Panc1 (cell line): Measurements from ENCODE around the gene SCN3B. TPM values are rescaled to one million over a fixed set of nuclear protein-coding genes. Genes with fewer than 3 reads are reported as not detected.

ENCODE experiments used
- ATAC-seq: fragments of 200-7000 bp; cut with Tn5 transposase; 2 replicates; pipeline ENCODE4 v1.9.1; 2020; ENCODE audit warnings: mild to moderate bottlenecking, moderate library complexity
- BruUV-seq: library from RNA; stranded (reverse); fragments of 400-500 nt; replicated peaks from 2 replicates; lab custom pipeline; 2021; lab: Mats Ljungman, UMichigan
- CTCF ChIA-PET: fragments of 300-600 bp; sonication (Branson Sonifier 250); formaldehyde crosslinking; loops from one replicate; lab custom pipeline; 2022; ENCODE audit warnings: antibody characterized with exemption; lab: Charles Lee
- POLR2A ChIA-PET: fragments of 300-600 bp; sonication (Branson Sonifier 250); formaldehyde crosslinking; loops from one replicate; lab custom pipeline; 2022; ENCODE audit warnings: antibody characterized with exemption; lab: Charles Lee
- DNase-seq: peaks from one replicate; pipeline ENCODE4 v3.0.0-alpha.2; 2010; ENCODE audit warnings: low read depth, low spot score
- H3K27ac ChIP-seq: 2 replicates; pipeline ENCODE4 v1.5.1; 2011; ENCODE audit warnings: mild to moderate bottlenecking, low read length, inconsistent platforms
- H3K27me3 ChIP-seq: fragments of 200-500 bp; sonication (Bioruptor generic); 2 replicates; pipeline ENCODE4 v1.6.0; 2014; ENCODE audit warnings: low read length, inconsistent platforms; ENCODE audit not compliant: control insufficient read depth, insufficient read depth
- H3K36me3 ChIP-seq: fragments of 200-500 bp; sonication (Bioruptor generic); 2 replicates; pipeline ENCODE4 v1.5.1; 2014; ENCODE audit warnings: inconsistent platforms, mild to moderate bottlenecking, low read length, moderate library complexity; ENCODE audit not compliant: control insufficient read depth, insufficient read depth
- H3K4me1 ChIP-seq: 2 replicates; pipeline ENCODE4 v1.5.1; 2011; ENCODE audit warnings: inconsistent platforms, mild to moderate bottlenecking, low read length, moderate library complexity; ENCODE audit not compliant: control insufficient read depth, insufficient read depth
- H3K4me3 ChIP-seq, 2 experiments: 2 replicates each; pipeline ENCODE4 v1.5.1; 2011 to 2012; ENCODE audit warnings: low read depth in 2 of 2, low read length in 2 of 2, mild to moderate bottlenecking in 2 of 2, inconsistent platforms in 1 of 2, moderate library complexity in 1 of 2
- H3K9me3 ChIP-seq: fragments of 200-500 bp; sonication (Bioruptor generic); 2 replicates; pipeline ENCODE4 v1.5.1; 2014; ENCODE audit warnings: low read depth, mild to moderate bottlenecking, inconsistent platforms, low read length, moderate library complexity; ENCODE audit not compliant: control insufficient read depth, insufficient read depth
- CTCF ChIP-seq: fragments of 450-650 bp; IDR thresholded peaks from 2 replicates; pipeline ENCODE4 v1.5.1; 2017; ENCODE audit warnings: mild to moderate bottlenecking
- POLR2AphosphoS5 ChIP-seq: IDR thresholded peaks from 2 replicates; pipeline ENCODE4 v1.6.1; 2012; ENCODE audit warnings: mild to moderate bottlenecking, low read depth, low read length, moderate library complexity
- REST ChIP-seq, 2 experiments: IDR thresholded peaks; 2 replicates each; pipeline ENCODE4 v1.6.1; 2011 to 2012; ENCODE audit warnings: low read depth in 2 of 2, control low read depth in 1 of 2, low read length in 1 of 2, mild to moderate bottlenecking in 1 of 2, moderate library complexity in 1 of 2; ENCODE audit not compliant: insufficient read depth in 1 of 2
- SIN3A ChIP-seq: IDR thresholded peaks from 2 replicates; pipeline ENCODE4 v1.6.1; 2012; ENCODE audit warnings: low read depth, mild to moderate bottlenecking, low read length, moderate library complexity, borderline replicate concordance; ENCODE audit not compliant: insufficient read depth
- TCF7L2 ChIP-seq: IDR thresholded peaks from 2 replicates; pipeline ENCODE4 v1.6.1; 2011; ENCODE audit warnings: mild to moderate bottlenecking, low read depth, low read length, inconsistent platforms
- in situ Hi-C: cut with HindIII; loops from 2 replicates; pipeline ENCODE4 v1.10.0; 2016; ENCODE audit warnings: low sequenced_read_pairs, low pct_unique_long_range_greater_than_20kb
- intact Hi-C: fragments of 100-400 bp; cut with micrococcal nuclease; formaldehyde crosslinking; loops from one replicate; pipeline ENCODE4 v1.10.0; 2022; ENCODE audit not compliant: unreplicated experiment
- total RNA-seq: library from RNA; stranded (reverse); gene quantifications from one replicate; pipeline ENCODE4 v1.2.1, GENCODE V29; 2021; ENCODE audit not compliant: unreplicated experiment

Gene SCN3B
- total RNA-seq, 1 experiment from 2014 or later = 0.10 TPM

- no peak for TF ChIP-seq TCF7L2
- TF ChIP-seq REST (IDR thresholded peaks at IDR 0.05; ENCODE audit: insufficient read depth in 1 of 2, low read depth in 2 of 2, low read length in 1 of 2) = no peak
- no peak for TF ChIP-seq SIN3A
- no peak for TF ChIP-seq CTCF
- no peak for TF ChIP-seq POLR2AphosphoS5
- 0 out of 2 replicates have a peak, but pooled peaks cover 3% of the 10 kb centered on the region for H3K27me3 ChIP-seq
- no peaks in the 10 kb centered on the region for H3K4me1 ChIP-seq
- H3K4me3 ChIP-seq = no peak overlapping the region
- POLR2A ChIA-PET = no interaction called here
- BruUV-seq = no TSS peak
- CTCF ChIA-PET = interaction anchor here (0.5 kb wide), 1 partner anchor 109 kb away, joined by 3 read pairs; no protein-coding TSS in a partner anchor
- DNase-seq (no peak), ATAC-seq (0 out of 2 replicates have a peak, but pooled peaks have one; percentile 54)
- no peaks in the 10 kb centered on the region for H3K36me3 ChIP-seq
- no peaks in the 10 kb centered on the region for H3K9me3 ChIP-seq
- in situ Hi-C loops = no loop called here
- no peak overlapping the region for H3K27ac ChIP-seq
- intact Hi-C loops = no loop called here
These were observed 56.6 kb downstream of the SCN3B start for GRCh38 chr11:123597859-123598258.

GRCh38 chr11:123594921-123595320 is 59.5 kb downstream of the SCN3B start:
- H3K27ac ChIP-seq = no peak overlapping the region
- intact Hi-C loops (no loop called here), in situ Hi-C loops (no loop called here)
- DNase-seq (no peak), ATAC-seq (no peak)
- TF ChIP-seq REST (IDR thresholded peaks at IDR 0.05; ENCODE audit: insufficient read depth in 1 of 2, low read depth in 2 of 2, low read length in 1 of 2) (no peak), SIN3A (no peak), POLR2AphosphoS5 (no peak), TCF7L2 (no peak), CTCF (no peak)
- no TSS peak for BruUV-seq
- H3K4me1 ChIP-seq = no peaks in the 10 kb centered on the region
- no peaks in the 10 kb centered on the region for H3K9me3 ChIP-seq
- no peak overlapping the region for H3K4me3 ChIP-seq
- peaks cover 2% of the 10 kb centered on the region; the same call in 1 of the 2 replicates for H3K27me3 ChIP-seq
- no peaks in the 10 kb centered on the region for H3K36me3 ChIP-seq
- ChIA-PET POLR2A (no interaction called here), CTCF (no interaction called here)
